Measurements from ENCODE around the gene HAUS8.
A peak's percentile ranks its signal among the peaks of the same experiment; 100 is the strongest.

GRCh38 chr19:17079710-17080439, 4.6 kb upstream of the HAUS8 start:
- TF ChIP-seq, protein P1, sequence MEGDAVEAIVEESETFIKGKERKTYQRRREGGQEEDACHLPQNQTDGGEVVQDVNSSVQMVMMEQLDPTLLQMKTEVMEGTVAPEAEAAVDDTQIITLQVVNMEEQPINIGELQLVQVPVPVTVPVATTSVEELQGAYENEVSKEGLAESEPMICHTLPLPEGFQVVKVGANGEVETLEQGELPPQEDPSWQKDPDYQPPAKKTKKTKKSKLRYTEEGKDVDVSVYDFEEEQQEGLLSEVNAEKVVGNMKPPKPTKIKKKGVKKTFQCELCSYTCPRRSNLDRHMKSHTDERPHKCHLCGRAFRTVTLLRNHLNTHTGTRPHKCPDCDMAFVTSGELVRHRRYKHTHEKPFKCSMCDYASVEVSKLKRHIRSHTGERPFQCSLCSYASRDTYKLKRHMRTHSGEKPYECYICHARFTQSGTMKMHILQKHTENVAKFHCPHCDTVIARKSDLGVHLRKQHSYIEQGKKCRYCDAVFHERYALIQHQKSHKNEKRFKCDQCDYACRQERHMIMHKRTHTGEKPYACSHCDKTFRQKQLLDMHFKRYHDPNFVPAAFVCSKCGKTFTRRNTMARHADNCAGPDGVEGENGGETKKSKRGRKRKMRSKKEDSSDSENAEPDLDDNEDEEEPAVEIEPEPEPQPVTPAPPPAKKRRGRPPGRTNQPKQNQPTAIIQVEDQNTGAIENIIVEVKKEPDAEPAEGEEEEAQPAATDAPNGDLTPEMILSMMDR (IDR thresholded peaks at IDR 0.05): peak in 3 of 7 experiments; percentile 9 to 32 (median 14)
- TF ChIP-seq POLR2A (IDR thresholded peaks at IDR 0.05): no peak

Data from body of pancreas (tissue), 4 donors.